ENCODE measurements around the gene NR2F1-AS1. TPM values are rescaled to one million over a fixed set of nuclear protein-coding genes. Genes with fewer than 3 reads are reported as not detected.
A peak's percentile ranks its signal among the peaks of the same experiment; 100 is the strongest.

NR2F1-AS1 gene
- total and polyA plus RNA-seq, 4 experiments from 2014 or later = not detected

- peaks cover 24 to 32% of the 10 kb centered on the region in 2 donors for H3K27me3 Mint-ChIP-seq
- peaks cover 0 to 7% (median 5%) of the 10 kb centered on the region in 8 donors for H3K9me3 Mint-ChIP-seq
- intact Hi-C loops (cut with micrococcal nuclease) = no loop called here
Observed at GRCh38 chr5:93616538-93617174, 35.6 kb upstream of the NR2F1-AS1 start.

GRCh38 chr5:93612855-93613243 is 31.8 kb upstream of the NR2F1-AS1 start:
- H3K4me1 Mint-ChIP-seq = peaks cover 4 to 11% (median 9%) of the 10 kb centered on the region in 4 donors
- ChIA-PET POLR2A (ENCODE audit: partially characterized antibody) (no interaction called here), CTCF (ENCODE audit: partially characterized antibody) (interaction anchor here (1.2 kb wide), 1 partner anchor 9 kb away, joined by 3 read pairs; no protein-coding TSS in a partner anchor)
- H3K27ac Mint-ChIP-seq = no peak overlapping the region
- H3K4me3 Mint-ChIP-seq = no peak overlapping the region
- DNase-seq = no peak
- intact Hi-C loops (cut with micrococcal nuclease) = loop anchor here (2.0 kb wide), 1 partner anchor 32 kb away; the partner anchor contains the start of gene NR2F1-AS1
- no peaks in the 10 kb centered on the region for H3K36me3 ChIP-seq (ENCODE audit: insufficient read depth, low read length)
- H3K9me3 Mint-ChIP-seq = peaks cover 0 to 26% (median 11%) of the 10 kb centered on the region in 8 donors
- H3K4me1 ChIP-seq (ENCODE audit: insufficient read depth, low read length) = peaks cover 5% of the 10 kb centered on the region
- H3K27me3 Mint-ChIP-seq = peaks cover 53 to 62% of the 10 kb centered on the region in 2 donors
- H3K36me3 Mint-ChIP-seq = peaks cover 0 to 2% of the 10 kb centered on the region in 2 donors
- no peak overlapping the region for H3K27ac ChIP-seq (ENCODE audit: low read depth, low read length)
- H3K27me3 ChIP-seq (ENCODE audit: insufficient read depth, low read length) = peaks cover 62% of the 10 kb centered on the region
- no peaks in the 10 kb centered on the region for H3K9me3 ChIP-seq (ENCODE audit: control insufficient read depth in 1 of 2, low read length in 2 of 2)
- H3K4me3 ChIP-seq (ENCODE audit: low read length in 2 of 2) = no peak overlapping the region

More at GRCh38 chr5:93616538-93617174, 35.6 kb upstream of the NR2F1-AS1 start:
- no peak overlapping the region for H3K27ac Mint-ChIP-seq
- H3K4me3 Mint-ChIP-seq = no peak overlapping the region
- H3K4me3 ChIP-seq (ENCODE audit: low read length in 2 of 2) = no peak overlapping the region
- ChIA-PET POLR2A (ENCODE audit: partially characterized antibody) (no interaction called here), CTCF (ENCODE audit: partially characterized antibody) (interaction anchor here (1.3 kb wide), 1 partner anchor 9 kb away, joined by 5 read pairs; no protein-coding TSS in a partner anchor)
- H3K27ac ChIP-seq (ENCODE audit: low read depth, low read length) = no peak overlapping the region
- peaks cover 4 to 6% of the 10 kb centered on the region in 2 donors for H3K36me3 Mint-ChIP-seq
- H3K36me3 ChIP-seq (ENCODE audit: insufficient read depth, low read length) = no peaks in the 10 kb centered on the region
- H3K4me1 Mint-ChIP-seq = peaks cover 13 to 17% (median 13%) of the 10 kb centered on the region in 4 donors
- peaks cover 27% of the 10 kb centered on the region for H3K27me3 ChIP-seq (ENCODE audit: insufficient read depth, low read length)
- no peak for DNase-seq
- no peaks in the 10 kb centered on the region for H3K9me3 ChIP-seq (ENCODE audit: control insufficient read depth in 1 of 2, low read length in 2 of 2)
- peaks cover 11% of the 10 kb centered on the region for H3K4me1 ChIP-seq (ENCODE audit: insufficient read depth, low read length)

GRCh38 chr5:93611976-93612854 is 31.2 kb upstream of the NR2F1-AS1 start:
- intact Hi-C loops (cut with micrococcal nuclease) = loop anchor here (2.0 kb wide), 1 partner anchor 31 kb away; the partner anchor contains the start of gene NR2F1-AS1
- peaks cover 0 to 2% of the 10 kb centered on the region in 2 donors for H3K36me3 Mint-ChIP-seq
- CTCF ChIA-PET (ENCODE audit: partially characterized antibody) = interaction anchor here (1.2 kb wide), 2 partner anchors 8 to 10 kb away, joined by 3 to 5 read pairs; no protein-coding TSS in a partner anchor
- peaks cover 0 to 26% (median 11%) of the 10 kb centered on the region in 8 donors for H3K9me3 Mint-ChIP-seq
- POLR2A ChIA-PET (ENCODE audit: partially characterized antibody) = interaction anchor here (0.6 to 1.5 kb wide), 2 partner anchors 28 to 512 kb away, joined by 3 to 4 read pairs; no protein-coding TSS in a partner anchor
- Histone ChIP-seq H3K27me3 (ENCODE audit: insufficient read depth, low read length) (peaks cover 67% of the 10 kb centered on the region), H3K4me3 (ENCODE audit: low read length in 2 of 2) (no peak overlapping the region), H3K36me3 (ENCODE audit: insufficient read depth, low read length) (no peaks in the 10 kb centered on the region), H3K4me1 (ENCODE audit: insufficient read depth, low read length) (peaks cover 8% of the 10 kb centered on the region), H3K27ac (ENCODE audit: low read depth, low read length) (no peak overlapping the region), H3K9me3 (ENCODE audit: control insufficient read depth in 1 of 2, low read length in 2 of 2) (no peaks in the 10 kb centered on the region)
- peak overlapping the region in 4 of 8 donors; percentile 1 to 51 (median 10) for H3K4me3 Mint-ChIP-seq
- H3K27ac Mint-ChIP-seq = peak overlapping the region in 3 of 7 donors; percentile 63 to 80 (median 68)
- H3K4me1 Mint-ChIP-seq = peaks cover 10 to 15% (median 14%) of the 10 kb centered on the region in 4 donors
- no peak for DNase-seq
- peaks cover 59 to 68% of the 10 kb centered on the region in 2 donors for H3K27me3 Mint-ChIP-seq

GRCh38 chr5:93611273-93611975 is 30.4 kb upstream of the NR2F1-AS1 start:
- Mint-ChIP-seq H3K27ac (peak overlapping the region in 4 of 7 donors; percentile 27 to 80 (median 66)), H3K4me3 (no peak overlapping the region), H3K4me1 (peaks cover 10 to 15% (median 14%) of the 10 kb centered on the region in 4 donors), H3K27me3 (peaks cover 62 to 73% of the 10 kb centered on the region in 2 donors), H3K36me3 (peaks cover 0 to 2% of the 10 kb centered on the region in 2 donors), H3K9me3 (peaks cover 0 to 26% (median 11%) of the 10 kb centered on the region in 8 donors)
- Histone ChIP-seq H3K4me3 (ENCODE audit: low read length in 2 of 2) (no peak overlapping the region), H3K27me3 (ENCODE audit: insufficient read depth, low read length) (peaks cover 75% of the 10 kb centered on the region), H3K4me1 (ENCODE audit: insufficient read depth, low read length) (peaks cover 8% of the 10 kb centered on the region), H3K27ac (ENCODE audit: low read depth, low read length) (no peak overlapping the region), H3K36me3 (ENCODE audit: insufficient read depth, low read length) (no peaks in the 10 kb centered on the region), H3K9me3 (ENCODE audit: control insufficient read depth in 1 of 2, low read length in 2 of 2) (no peaks in the 10 kb centered on the region)
- intact Hi-C loops (cut with micrococcal nuclease) = no loop called here
- CTCF ChIA-PET (ENCODE audit: partially characterized antibody) = interaction anchor here (1.2 kb wide), 1 partner anchor 9 kb away, joined by 5 read pairs; no protein-coding TSS in a partner anchor
- POLR2A ChIA-PET (ENCODE audit: partially characterized antibody) = interaction anchor here (0.6 to 1.5 kb wide), 2 partner anchors 27 to 513 kb away, joined by 3 to 4 read pairs; no protein-coding TSS in a partner anchor
- DNase-seq = no peak

- no peaks in the 10 kb centered on the region for H3K36me3 ChIP-seq (ENCODE audit: insufficient read depth, low read length)
- H3K27me3 ChIP-seq (ENCODE audit: insufficient read depth, low read length) = peaks cover 82% of the 10 kb centered on the region
- ChIA-PET POLR2A (ENCODE audit: partially characterized antibody) (no interaction called here), CTCF (ENCODE audit: partially characterized antibody) (no interaction called here)
- Mint-ChIP-seq H3K9me3 (peaks cover 0 to 26% (median 11%) of the 10 kb centered on the region in 8 donors), H3K27ac (peak overlapping the region in 1 of 7 donors; percentile 53), H3K4me1 (peaks cover 10 to 15% (median 14%) of the 10 kb centered on the region in 4 donors), H3K27me3 (peaks cover 68 to 79% of the 10 kb centered on the region in 2 donors), H3K36me3 (peaks cover 0 to 2% of the 10 kb centered on the region in 2 donors), H3K4me3 (peak overlapping the region in 2 of 8 donors; percentile 1 to 39)
- DNase-seq = no peak
- no peaks in the 10 kb centered on the region for H3K9me3 ChIP-seq (ENCODE audit: control insufficient read depth in 1 of 2, low read length in 2 of 2)
- no peak overlapping the region for H3K4me3 ChIP-seq (ENCODE audit: low read length in 2 of 2)
- intact Hi-C loops (cut with micrococcal nuclease) = no loop called here
- peaks cover 8% of the 10 kb centered on the region for H3K4me1 ChIP-seq (ENCODE audit: insufficient read depth, low read length)
- H3K27ac ChIP-seq (ENCODE audit: low read depth, low read length) = no peak overlapping the region
Observed at GRCh38 chr5:93610581-93611272, 29.7 kb upstream of the NR2F1-AS1 start.

GRCh38 chr5:93609762-93610161 is 28.7 kb upstream of the NR2F1-AS1 start:
- no peak overlapping the region for H3K4me3 ChIP-seq (ENCODE audit: low read length in 2 of 2)
- Mint-ChIP-seq H3K9me3 (peaks cover 0 to 30% (median 11%) of the 10 kb centered on the region in 8 donors), H3K27me3 (peaks cover 77 to 86% of the 10 kb centered on the region in 2 donors), H3K4me1 (peaks cover 10 to 22% (median 14%) of the 10 kb centered on the region in 4 donors), H3K27ac (no peak overlapping the region), H3K36me3 (peaks cover 0 to 2% of the 10 kb centered on the region in 2 donors), H3K4me3 (peak overlapping the region in 1 of 8 donors; percentile 13)
- peaks cover 8% of the 10 kb centered on the region for H3K4me1 ChIP-seq (ENCODE audit: insufficient read depth, low read length)
- CTCF ChIA-PET (ENCODE audit: partially characterized antibody) = no interaction called here
- H3K27me3 ChIP-seq (ENCODE audit: insufficient read depth, low read length) = peaks cover 90% of the 10 kb centered on the region
- intact Hi-C loops (cut with micrococcal nuclease) = loop anchor here (5.0 kb wide), 1 partner anchor 1083 kb away; no protein-coding TSS in a partner anchor
- DNase-seq = no peak
- POLR2A ChIA-PET (ENCODE audit: partially characterized antibody) = no interaction called here
- no peaks in the 10 kb centered on the region for H3K9me3 ChIP-seq (ENCODE audit: control insufficient read depth in 1 of 2, low read length in 2 of 2)
- H3K36me3 ChIP-seq (ENCODE audit: insufficient read depth, low read length) = no peaks in the 10 kb centered on the region
- no peak overlapping the region for H3K27ac ChIP-seq (ENCODE audit: low read depth, low read length)

Measured in CD4-positive, alpha-beta memory T cell (primary cell).